NCI-H345 treated with DMSO at 0.1 percent for 48 hours (cell line): ENCODE measurements around the gene RASL12.
"Not testable (repeated sequence)": the region's sequence is repeated elsewhere in the genome, so short reads cannot be mapped to it uniquely, and the experiment has no call there.

Experiments used
- DNase-seq: peaks from one replicate; lab custom pipeline; 2025; ENCODE audit not compliant: unreplicated experiment; lab: John Stamatoyannopoulos, UW

Gene RASL12

GRCh38 chr15:65075607-65076395 lies 8.0 kb upstream of the RASL12 start:
- DNase-seq: not testable (repeated sequence)

GRCh38 chr15:65074946-65075345 lies 7.2 kb upstream of the RASL12 start:
- not testable (repeated sequence) for DNase-seq

- DNase-seq: no peak
These were observed 4.8 kb upstream of the RASL12 start for GRCh38 chr15:65072617-65073016.

DNA sequence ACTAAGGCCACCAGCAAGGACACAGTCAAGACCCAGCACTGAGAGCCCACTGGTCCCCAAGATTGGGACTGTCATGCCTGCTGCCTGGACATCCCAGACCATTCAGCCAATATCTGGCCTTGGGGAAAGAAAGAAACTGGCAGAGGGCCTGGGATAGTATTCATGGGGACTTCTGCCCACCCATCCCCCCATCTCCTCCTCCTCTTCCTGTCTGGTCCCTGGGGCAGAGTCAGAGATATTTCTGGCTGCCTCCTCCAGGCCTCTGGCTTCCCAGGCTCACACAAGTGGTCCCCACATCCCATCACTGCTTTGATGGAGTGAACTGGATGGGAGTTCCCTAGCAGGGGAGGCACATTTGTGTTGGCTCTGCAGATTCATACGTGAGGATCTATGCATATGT lies 4.2 kb upstream of the RASL12 start:
- DNase-seq: no peak

DNA sequence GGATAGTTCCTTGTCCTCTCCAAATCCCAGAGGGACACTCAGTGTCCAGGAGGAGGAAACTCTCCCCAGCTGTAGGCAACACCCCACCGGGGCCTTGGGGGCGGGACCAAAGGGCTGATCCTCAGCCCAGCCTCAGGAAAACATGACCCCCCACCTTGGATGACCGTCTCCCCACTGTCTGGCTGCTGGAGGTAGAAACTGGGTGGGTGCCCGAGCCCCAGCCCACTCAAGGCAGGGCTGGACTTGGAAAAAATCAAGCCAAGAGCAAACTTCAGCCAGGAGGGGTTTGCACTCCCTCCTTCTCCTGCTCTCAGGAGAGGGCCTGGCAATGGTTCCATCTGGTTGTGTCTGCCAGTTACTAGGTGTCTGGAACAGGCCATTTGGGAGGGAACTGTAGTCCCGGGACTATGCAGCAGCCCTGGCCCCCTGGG lies 3.6 kb upstream of the RASL12 start:
- DNase-seq: no peak

GRCh38 chr15:65069779-65070546 lies 2.2 kb upstream of the RASL12 start:
- DNase-seq: no peak

DNA sequence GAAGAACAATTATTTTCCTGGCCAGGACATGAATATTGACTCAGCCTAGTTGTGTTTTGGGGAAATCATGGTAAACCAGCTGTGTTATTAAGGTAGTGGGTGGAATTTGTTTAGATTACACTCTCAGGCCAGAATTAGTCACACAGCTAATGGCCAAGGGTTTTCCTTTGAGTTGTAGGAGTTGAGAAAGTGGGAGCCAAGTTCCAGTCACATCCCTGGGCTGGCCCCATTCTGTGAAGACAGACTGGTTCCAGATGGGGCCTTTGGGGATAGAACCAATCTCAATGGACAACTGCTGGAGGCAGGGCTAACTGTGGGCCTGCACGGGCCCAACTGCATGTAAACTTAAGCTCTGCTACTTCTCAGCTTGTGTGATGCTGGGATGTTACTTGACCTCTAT lies 1.4 kb upstream of the RASL12 start:
- DNase-seq: no peak

GRCh38 chr15:65068403-65068788 lies 605 bp upstream of the RASL12 start:
- no peak for DNase-seq

- no peak for DNase-seq
These were observed 510 bp downstream of the RASL12 start for GRCh38 chr15:65067317-65067644.

GRCh38 chr15:65066635-65067316 lies 1.0 kb downstream of the RASL12 start:
- DNase-seq: no peak

DNA sequence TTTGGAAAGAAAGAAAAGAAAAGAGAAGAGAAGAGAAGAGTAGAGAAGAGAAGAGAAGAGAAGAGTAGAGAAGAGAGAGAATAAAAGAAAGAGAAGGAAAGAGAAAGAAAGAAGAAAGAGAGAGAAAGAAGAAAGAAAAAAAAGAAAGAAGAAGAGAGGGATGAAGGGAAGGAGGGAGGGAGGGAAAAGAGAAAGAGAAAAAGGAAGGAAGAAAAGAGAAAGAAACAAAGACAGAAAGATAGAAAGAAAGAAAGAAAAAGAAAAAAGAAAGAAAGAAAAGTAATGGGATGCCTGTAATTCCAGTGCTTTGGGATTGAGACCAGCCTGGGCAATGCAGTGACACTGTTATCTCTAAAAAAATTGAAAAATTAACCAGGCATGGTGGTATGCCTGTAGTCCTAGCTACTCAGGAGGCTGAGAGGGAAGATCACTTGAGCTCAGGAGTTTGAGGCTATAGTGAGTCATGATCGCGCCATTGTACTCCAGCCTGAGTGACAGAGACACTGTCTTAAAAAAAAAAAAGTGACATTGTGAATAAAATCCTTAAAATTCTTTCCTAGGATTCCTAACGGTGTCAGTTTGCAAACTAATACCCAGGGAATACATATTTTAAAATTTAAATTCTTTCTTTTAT lies 1.7 kb downstream of the RASL12 start:
- DNase-seq: no peak

- DNase-seq: no peak
These were observed 5.1 kb downstream of the RASL12 start for GRCh38 chr15:65062726-65063125.

- DNase-seq: no peak
These were observed 5.7 kb downstream of the RASL12 start for GRCh38 chr15:65062061-65062460.

GRCh38 chr15:65060641-65061397 lies 7.0 kb downstream of the RASL12 start:
- DNase-seq: no peak

- no peak for DNase-seq
These were observed 7.7 kb downstream of the RASL12 start for GRCh38 chr15:65059931-65060596.

DNA sequence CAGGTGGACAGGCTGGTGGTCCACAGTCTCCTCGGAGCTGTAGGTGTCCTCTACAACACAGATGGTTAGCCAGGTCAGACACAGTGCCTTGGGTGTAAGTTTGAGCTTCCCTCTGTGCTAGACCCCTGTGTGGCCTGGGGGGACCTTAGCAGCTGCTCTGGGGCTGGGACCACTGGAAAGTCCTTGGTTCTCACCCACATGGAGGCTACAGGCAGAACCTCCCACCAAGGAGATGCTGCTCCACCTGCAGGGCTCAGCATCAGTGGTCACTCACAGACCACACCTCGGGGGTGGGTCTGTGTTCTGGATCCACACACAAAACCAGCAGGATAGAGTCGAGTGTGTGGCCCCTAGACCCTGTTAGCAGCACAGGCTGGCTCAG lies 8.4 kb downstream of the RASL12 start:
- DNase-seq: no peak

DNA sequence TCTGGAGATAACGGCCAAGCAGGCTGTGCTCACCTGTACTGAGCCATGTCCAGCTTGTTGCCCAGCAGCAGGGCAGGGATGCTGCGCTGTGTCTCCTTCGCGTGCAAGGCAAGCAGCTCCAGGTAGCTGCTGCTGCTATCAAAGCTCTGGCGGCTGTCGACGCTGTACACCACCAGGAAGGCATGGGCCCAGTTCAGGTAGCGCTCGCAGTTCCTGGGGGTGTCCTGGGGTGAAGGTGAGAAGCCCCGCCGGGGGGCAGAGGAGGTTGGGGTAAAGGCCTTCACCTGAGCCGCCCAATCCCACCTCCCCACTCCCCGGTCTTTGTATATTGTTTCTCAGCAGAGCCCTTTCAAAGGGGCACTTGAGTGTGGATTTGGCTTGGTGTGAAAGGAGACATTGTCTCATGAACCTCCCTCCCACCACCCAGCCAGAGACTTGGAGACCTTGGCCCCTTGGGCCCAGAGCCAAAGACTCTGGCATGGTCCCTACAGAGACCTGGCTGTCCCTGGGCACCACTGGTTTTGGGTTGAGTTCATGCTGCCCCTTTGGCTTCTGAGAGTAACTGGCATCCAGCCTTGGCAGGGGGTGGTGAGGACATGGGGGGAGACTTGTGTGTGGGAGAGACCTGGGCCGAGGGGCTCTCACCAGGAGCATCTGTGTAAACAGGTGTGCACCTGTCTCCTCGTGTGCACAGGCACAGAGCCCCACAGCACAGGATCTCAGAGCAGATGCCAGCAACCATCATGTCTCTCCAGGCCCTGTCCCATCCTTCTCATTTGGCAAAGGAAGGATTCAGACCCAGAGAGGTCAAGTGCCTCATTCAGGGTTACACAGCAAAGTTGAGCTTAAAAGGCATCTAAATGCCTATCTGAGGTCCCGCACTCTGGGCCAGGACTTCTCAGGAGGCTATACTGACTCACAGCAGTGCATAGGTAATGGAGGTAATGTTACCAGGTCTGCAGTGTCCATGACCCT lies 9.1 kb downstream of the RASL12 start:
- no peak for DNase-seq

DNA sequence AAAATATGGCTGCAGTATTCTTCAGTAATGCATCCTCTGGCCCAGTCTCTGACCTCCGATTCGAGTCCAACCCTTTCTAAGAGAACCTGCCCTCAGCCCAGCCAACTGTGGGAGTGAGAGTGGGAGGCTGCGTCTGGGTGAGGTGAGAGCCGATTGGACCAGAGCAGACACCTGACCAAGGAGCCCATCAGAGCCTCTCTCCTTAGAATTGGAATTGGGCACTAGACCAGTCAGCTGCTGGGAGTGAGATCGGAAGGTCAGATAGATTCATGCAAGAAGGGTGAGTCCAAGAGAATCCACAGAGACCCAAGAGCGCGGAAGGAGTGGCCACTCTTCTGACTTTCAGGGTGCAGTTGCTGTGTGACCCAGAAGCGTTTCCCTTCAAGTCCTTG lies 10.2 kb downstream of the RASL12 start:
- DNase-seq: no peak

- no peak for DNase-seq
These were observed 10.8 kb downstream of the RASL12 start for GRCh38 chr15:65056868-65057548.
